Measurements from ENCODE around the gene MYO10.
"Not testable (repeated sequence)": the region's sequence is repeated elsewhere in the genome, so short reads cannot be mapped to it uniquely, and the experiment has no call there.

The MYO10 gene

DNA sequence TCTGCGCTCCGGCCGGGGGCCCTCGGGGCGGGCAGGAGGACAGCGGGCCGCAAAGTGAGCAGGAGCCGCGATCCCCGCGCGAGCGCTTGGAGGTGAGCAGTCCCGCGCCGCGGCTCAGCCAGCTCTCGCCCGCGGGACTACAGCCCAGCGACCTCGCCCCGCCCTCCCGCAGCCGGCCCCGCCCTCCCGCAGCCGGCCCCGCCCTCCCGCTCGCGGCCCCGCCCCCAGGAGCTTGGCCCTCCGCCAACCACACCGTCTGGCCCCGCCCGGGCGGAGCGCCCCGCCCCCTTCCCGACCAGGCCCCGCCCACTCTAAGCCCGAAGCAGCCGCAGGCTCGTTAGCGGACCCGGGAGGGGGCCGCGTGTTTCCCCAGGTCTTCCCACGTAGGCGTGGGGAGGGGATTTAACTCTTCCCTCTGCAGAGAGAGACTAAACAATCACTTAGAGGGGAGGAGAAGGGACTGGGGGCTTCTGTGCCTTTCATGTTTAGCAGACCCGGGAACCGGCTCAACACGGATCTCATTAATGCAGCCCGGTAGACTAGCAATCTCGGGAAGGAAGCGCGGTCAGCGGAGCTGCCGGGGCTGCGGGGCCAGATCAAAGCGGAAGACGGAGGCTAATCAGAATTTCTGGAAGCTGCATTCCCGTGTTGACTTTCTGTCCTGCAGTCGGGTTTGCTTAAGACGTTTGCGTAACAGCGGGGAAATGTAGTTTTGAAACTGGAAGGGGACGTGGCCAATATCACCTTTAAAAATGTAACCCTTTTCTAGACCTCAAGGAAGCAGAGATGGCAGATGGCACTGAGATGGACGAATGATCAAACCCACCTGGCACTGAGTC is at the start of gene MYO10:
Gene MYO10 (minus strand): TSS at position 139 of the 839 bp plus-strand sequence. CDS start 480 bp downstream, outside the sequence.
- peak; percentile 31 for DNase-seq (ENCODE audit: low read depth)

DNA sequence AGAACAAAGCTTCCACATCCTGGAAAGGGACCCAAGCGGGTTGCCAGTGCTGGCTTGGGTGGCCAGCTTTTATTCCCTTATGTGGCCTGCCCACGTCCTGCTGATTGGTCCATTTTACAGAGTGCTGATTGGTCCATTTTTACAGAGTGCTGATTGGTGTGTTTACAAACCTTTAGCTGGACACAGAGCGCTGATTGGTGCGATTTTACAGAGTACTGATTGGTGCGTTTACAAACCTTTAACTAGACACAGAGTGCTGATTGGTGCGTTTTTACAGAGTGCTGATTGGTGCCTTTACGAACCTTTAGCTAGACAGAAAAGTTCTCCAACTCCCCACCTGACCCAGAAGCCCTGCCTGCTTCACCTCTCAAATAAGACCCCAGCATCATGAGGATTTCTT is 49.2 kb upstream of the MYO10 start:
- DNase-seq (ENCODE audit: low read depth): not testable (repeated sequence)

DNA sequence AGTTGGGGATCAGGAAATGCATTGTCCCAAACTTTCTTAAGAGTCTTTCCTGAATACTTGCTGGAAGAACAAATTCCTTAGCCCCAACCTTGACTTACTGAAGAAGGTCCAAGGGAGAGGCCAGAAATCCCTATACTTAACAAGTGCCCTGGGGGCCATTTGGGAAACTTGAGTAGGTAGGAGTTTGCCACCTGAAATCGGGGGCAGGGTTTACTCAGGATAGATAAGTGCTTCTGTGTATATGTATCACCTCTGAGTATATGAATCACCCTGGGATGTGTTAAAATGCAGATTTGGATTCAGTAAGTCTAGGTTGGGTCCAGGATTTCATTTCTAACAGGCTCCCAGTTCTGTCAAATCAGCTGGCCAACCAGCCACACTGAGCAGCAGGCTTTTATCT is 47.9 kb upstream of the MYO10 start:
- no peak for DNase-seq (ENCODE audit: low read depth)

GRCh38 chr5:16983022-16983639 is 47.0 kb upstream of the MYO10 start:
- no peak for DNase-seq (ENCODE audit: low read depth)

- DNase-seq (ENCODE audit: low read depth): no peak
Observed at GRCh38 chr5:16981700-16982099, 45.6 kb upstream of the MYO10 start.

DNA sequence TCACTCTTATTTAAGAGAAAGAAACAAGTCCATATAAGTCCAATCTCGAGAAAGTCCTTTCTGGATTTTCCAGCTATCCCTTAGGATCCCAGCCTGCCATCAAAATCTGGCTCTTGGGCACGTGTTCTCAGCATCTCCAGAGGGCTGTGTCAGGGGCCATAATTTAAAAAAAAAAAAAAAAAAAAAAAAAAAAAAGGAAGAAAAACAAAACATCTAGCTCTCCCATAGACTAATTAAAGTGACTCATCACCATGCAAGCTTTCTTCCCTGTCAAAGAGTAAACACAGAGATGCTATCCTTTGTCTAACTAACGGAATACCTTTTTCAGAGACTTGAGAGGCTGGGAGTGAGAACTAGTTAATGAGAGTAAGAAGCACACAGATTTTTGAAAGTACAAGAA is 44.9 kb upstream of the MYO10 start:
- DNase-seq (ENCODE audit: low read depth): no peak

DNA sequence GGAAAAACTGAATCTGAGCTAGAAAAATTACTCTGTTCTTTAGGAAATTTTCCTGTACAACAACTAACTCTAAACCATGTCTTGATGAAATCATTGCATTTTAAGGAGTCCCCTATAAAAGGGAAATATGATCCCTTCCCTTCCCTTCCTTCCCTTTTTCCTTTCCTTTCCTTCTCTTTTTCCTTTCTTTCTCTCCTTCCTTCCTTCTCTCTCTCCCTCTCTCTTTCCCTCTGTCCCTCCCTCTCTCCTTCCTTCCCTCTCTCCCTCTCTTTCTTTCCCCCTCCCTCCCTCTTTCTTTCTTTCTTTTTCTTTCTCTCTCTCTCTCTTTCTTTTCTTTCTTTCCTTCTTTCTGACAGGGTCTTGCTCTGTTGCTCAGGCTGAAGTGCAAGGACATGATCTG is 42.2 kb upstream of the MYO10 start:
- DNase-seq (ENCODE audit: low read depth): no peak

DNA sequence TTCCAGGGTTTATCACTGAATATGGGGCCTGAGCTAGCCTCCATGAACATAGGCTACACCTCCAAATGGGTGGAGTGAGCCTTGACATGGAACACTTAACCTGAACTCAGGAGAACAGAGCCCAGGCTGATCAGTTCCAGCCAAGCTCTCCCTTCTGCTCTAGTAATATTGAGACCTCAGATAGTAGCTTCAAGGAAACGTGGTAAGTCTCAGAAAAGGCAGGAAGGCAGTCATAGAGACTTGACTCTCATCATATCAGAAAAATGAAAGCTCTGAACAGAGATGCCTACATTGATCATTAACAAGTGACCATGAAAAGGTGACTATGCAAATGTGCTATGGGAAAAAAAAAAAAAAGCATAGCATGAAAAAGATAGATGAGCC is 40.5 kb upstream of the MYO10 start:
- DNase-seq (ENCODE audit: low read depth): no peak

DNA sequence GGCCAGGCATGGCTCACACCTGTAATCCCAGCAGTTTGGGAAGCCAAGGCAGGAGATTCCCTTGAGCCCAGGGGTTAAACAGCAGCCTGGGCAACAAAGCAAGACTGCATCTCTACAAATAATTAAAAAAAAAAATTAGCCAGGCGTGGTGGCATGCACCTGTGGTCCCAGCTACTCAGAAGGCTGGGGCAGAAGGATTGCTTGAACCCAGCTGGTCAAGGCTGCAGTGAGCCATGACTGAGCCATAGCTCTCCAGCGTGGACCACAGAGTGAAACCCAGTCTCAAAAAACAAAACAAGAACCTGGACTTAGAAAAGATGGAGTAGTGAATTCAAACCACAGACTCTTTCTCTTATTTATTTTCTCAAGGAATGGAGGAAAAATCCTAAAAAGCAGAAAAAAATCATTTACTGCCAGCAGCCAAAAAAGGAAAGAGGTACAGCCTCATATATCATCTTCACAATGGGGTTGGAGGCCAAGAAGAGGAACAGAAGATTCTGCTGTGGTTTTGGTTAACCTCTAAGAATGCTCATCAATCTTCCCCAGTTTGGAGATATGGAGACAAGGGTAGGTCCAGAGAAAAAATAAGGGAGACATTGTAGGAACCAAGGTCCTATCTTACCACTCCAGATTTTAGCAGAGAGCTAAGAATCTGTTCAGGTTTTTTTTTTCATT is 40.0 kb upstream of the MYO10 start:
- no peak for DNase-seq (ENCODE audit: low read depth)

GRCh38 chr5:16974981-16975380 is 38.9 kb upstream of the MYO10 start:
- DNase-seq (ENCODE audit: low read depth): no peak

DNA sequence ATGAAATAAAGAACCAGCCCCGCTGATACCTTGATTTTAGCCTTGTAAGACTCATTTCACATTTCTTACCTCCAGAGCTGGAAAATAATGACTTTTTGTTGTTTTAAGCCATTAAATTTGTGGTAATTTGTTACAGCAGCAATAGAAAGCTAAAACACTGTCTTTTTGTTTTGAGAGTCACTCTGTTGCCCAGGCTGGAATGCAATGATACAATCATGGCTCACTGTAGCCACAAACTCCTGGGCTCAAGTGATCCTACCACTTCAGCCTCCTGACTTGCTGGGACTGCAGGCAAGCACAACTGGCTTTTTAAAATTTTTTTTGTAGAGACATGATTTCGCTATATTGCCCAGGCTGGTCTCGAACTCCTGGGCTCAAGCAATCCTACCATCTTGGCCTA is 34.7 kb upstream of the MYO10 start:
- no peak for DNase-seq (ENCODE audit: low read depth)

DNA sequence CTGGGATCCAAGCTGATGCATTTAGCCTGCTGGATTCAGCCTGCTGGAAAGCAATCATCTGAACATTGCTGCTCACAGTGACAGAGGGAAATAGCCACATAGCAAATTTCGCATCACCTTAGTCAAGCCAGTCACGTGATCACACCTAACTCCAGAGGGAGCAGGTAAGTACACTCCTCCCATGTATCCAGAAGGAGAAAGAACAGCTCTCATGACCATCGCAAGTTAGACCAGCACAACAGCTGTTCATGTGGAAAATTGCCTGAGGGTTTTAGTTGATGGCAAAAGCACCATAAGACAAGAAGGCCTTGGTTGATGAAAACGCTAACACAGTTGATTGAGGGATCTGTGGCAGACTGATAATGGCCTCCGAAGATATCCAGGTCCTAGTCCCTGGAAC is 34.2 kb upstream of the MYO10 start:
- no peak for DNase-seq (ENCODE audit: low read depth)

GRCh38 chr5:16965581-16965980 is 29.5 kb upstream of the MYO10 start:
- no peak for DNase-seq (ENCODE audit: low read depth)

GRCh38 chr5:16963821-16964220 is 27.7 kb upstream of the MYO10 start:
- DNase-seq (ENCODE audit: low read depth): no peak

GRCh38 chr5:16961131-16961530 is 25.0 kb upstream of the MYO10 start:
- DNase-seq (ENCODE audit: low read depth): no peak

- DNase-seq (ENCODE audit: low read depth): no peak
Observed at GRCh38 chr5:16957304-16958196, 21.5 kb upstream of the MYO10 start.

DNA sequence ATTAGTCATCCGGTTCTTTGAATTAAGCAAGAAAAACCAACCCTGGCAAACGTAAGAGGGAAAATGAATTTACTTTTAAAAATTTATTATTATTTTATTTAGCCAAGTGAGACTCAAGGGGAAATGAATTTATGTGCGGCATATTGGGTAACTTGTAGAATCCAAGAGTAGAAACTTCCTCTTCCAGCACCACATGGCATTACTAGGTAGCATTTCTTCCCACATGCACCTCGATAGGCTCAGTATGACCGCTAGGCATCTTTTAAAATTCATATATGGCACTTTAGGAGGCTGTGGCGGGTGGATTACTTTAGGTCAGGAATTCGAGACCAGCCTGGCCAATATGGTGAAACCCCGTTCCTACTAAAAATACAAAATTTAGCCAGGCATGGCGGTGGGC is 17.6 kb upstream of the MYO10 start:
- no peak for DNase-seq (ENCODE audit: low read depth)

DNA sequence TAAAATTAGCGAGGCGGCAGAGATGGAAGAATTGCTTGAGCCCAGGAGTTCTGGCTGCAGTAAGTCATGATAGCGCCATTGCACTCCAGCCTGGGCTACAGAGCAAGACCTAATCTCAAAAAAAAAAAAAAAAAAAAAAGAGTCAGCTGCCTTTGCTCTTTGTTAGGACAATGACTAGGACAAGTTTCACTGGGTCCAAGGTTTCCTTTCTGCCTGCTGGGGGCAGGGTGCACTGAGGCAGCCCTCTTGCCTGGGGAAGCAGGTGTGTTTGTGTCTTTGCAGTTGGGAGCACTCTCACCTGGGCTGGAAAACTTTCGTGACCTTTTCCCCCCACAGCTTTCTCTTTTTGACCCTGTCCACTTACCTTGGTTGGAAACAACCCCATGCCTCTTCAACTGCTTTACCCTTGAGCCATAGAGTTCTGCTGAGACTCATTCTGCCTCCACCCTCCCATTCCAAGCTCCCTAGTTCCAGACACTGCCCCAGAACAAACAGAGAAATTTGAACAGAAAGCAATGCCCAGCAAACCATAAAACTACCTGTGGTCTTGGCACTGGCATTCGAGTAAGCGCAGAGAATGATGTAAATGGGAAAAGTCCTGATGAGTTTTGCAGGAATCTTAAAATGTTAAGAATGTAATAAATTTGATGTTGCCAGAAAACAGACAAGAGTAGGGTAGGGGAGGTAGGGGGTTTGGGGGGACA is 17.0 kb upstream of the MYO10 start:
- DNase-seq (ENCODE audit: low read depth): no peak

DNA sequence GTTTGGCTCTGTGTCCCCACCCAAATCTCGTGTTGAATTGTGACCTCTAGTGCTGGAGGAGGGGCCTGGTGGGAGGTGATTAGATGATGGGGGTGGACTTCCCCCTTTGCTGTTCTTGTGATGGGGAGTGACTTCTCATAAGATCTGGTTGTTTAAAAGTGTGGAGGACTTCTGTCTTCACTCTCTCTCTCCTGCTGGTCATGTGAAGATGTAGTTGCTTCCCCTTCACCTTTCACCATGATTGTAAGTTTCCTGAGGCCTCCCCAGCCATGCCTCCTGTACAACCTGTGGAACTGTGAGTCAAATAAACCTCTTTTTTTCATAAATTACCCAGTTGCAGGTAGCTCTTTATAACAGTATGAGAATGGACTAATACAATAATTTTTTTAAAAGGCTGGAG is 10.6 kb upstream of the MYO10 start:
- DNase-seq (ENCODE audit: low read depth): no peak

DNA sequence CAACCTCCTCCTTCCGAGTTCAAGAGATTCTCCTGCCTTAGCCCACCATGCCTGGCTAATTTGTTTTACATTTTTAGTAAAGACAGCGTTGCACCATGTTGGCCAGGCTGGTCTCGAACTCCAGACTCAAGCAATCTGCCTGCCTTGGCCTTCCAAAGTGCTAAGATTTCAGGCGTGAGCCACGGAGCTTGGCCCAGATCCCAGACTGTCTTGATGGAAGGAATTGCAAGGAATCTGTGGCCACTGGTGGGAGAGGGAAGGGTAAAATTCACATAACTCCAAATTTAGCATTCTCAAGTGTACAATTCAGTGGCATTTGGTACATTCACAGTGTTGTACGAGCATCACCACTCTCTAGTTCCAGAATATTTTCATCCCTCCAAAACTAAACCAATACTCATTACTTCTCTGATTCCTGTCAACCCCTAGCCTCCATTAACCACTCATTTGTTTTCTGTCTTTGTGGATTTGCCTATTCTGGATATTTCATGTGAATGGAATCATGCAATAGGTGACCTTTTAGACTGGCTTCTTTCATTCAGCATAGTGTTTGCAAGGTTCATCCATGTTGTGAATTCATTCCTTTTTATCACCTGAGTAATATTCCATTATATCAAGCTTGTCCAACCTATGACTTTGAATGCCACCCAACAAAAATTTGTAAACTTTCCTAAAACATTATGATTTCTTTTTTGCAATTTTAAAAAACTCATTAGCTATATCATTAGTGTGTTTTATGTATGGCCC is 8.9 kb upstream of the MYO10 start:
- DNase-seq (ENCODE audit: low read depth): no peak
